Hematopoietic multipotent progenitor cell (in vitro differentiated cells): ENCODE measurements around the gene SLC22A23. TPM values are rescaled to one million over a fixed set of nuclear protein-coding genes. Genes with fewer than 3 reads are reported as not detected.
"Not testable (repeated sequence)": the region's sequence is repeated elsewhere in the genome, so short reads cannot be mapped to it uniquely, and the experiment has no call there.

Source experiments
- DNase-seq, 3 donors: peaks; one replicate each; pipeline ENCODE4 v3.0.0-alpha.2; 2011 to 2015; ENCODE audit warnings: low read depth in 2 of 3, low spot score in 2 of 3
- total RNA-seq: library from RNA; depleted of rRNA; stranded (reverse); fragments of >200 nt; gene quantifications from one replicate; pipeline ENCODE4 v1.2.3, GENCODE V29; 2012

SLC22A23 gene
- total RNA-seq, 1 donor: 0.81 TPM

- no peak for DNase-seq
Observed at GRCh38 chr6:3389390-3390167, 67.3 kb downstream of the SLC22A23 start.

GRCh38 chr6:3388786-3389185 lies 68.1 kb downstream of the SLC22A23 start:
- DNase-seq: no peak

DNA sequence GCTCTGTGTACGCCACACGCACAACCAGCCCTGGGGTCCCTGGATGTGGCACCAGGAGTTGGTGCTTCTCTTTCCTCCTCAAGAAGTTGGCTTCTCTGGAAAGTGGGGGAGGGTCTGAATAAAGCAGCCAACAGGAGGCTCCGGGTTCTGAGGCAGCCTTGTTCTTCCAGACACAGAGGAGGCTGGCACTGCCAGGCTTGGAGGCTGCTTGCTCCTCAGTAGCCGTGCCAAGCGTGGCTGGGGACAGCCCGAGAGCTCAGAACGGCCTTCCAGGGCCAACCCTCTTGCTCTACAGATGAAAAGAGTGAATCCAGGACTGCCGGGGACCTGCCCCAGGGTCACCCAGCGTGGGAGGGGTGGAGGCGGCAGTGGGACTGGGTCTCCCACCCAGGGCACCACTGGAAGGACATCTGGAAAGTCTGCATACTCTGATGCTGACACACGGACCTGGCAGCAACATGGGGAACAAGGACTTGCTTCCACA lies 70.4 kb downstream of the SLC22A23 start:
- DNase-seq: no peak

GRCh38 chr6:3385660-3386151 lies 71.1 kb downstream of the SLC22A23 start:
- no peak for DNase-seq

GRCh38 chr6:3385181-3385580 lies 71.7 kb downstream of the SLC22A23 start:
- DNase-seq: not testable (repeated sequence)

- DNase-seq: no peak
Observed at GRCh38 chr6:3384241-3385143, 72.4 kb downstream of the SLC22A23 start.

- peak in 1 of 3 donors; percentile 18 for DNase-seq
Observed at GRCh38 chr6:3383525-3383924, 73.3 kb downstream of the SLC22A23 start.

DNA sequence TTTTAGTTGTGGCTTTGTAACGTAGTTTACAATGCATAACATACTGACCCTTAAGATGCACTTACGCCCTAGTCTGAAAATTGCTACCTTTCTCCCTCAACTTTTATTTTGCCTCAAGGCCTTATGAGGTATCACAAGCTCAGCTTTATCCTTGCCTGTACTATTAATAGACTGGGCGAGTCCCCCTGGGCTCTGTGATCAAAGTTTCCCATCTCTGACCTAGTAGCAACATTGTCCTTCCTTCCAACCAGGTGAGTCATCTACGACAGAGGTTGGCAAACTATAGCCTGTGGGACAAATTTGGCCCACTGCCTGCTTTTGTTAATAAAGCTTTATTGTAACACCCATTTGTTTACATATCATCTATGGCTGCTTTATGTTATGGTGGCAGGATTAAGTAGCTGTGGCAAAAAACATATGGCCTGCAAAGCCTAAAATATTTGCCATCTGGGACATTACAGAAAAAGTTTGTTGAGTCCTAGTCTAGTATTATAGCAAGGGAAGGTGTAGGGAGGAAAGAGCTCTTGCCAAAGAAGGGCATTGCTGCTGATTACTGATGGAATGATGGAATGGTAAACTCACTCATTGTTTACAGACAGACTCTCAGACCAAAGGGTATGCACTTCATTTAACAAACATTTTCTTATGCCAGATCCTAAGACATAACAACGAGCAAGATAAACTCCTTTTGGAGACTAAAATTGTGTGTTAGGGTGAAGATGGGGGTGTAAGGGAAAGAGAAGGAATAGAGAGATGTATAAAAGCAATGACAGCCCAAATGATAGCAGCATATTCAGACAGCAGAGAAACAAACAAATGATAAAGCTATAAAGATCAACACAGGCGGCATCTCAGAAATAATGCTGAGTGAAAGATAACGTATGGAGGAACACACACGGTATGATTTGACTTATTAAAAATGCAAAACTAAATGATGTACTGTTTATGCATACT lies 74.2 kb downstream of the SLC22A23 start:
- no peak for DNase-seq

- DNase-seq: no peak
Observed at GRCh38 chr6:3381233-3381921, 75.5 kb downstream of the SLC22A23 start.

DNA sequence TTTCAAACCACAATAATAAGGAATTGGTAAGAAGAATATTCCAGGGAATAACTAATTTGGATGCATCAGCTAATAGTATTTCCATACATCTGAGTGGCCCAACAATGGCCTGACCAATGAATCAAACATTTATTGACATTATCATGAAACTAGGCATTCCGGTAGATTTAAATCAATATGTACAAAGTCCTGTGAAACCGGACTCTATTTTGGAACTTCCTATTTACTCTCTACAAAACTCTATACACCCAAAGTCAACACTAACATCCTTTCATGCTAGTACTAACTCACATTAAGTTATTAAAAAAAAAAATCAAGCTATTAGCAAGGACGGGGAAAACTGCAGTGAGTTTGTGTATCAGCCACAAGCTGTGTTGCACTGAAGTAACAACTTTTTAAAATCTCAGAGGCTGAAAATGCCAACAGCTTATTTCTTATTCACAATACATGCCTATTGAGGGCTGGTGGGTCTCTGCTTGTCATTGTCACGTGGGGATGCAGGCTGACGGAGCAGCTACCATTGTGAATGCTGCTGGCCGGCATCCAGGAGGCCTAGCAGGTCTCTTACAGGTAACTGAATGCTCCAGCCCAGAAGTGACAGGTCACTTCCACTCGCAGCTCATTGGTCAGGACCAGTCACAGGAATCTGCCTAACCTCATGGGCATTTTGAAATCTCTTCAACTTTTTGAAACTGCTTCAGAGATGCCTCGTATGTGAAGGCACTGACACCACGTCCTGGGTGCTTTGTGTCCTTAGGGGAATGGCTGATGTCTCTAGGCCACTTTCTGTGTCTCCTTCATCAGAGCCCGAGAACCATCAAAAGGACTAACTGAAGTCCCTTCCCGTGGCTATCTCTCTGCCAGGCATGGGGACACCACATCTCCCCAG lies 76.3 kb downstream of the SLC22A23 start:
- DNase-seq: no peak

GRCh38 chr6:3379482-3380060 lies 77.3 kb downstream of the SLC22A23 start:
- no peak for DNase-seq

- DNase-seq: not testable (repeated sequence)
Observed at GRCh38 chr6:3378808-3379207, 78.0 kb downstream of the SLC22A23 start.

DNA sequence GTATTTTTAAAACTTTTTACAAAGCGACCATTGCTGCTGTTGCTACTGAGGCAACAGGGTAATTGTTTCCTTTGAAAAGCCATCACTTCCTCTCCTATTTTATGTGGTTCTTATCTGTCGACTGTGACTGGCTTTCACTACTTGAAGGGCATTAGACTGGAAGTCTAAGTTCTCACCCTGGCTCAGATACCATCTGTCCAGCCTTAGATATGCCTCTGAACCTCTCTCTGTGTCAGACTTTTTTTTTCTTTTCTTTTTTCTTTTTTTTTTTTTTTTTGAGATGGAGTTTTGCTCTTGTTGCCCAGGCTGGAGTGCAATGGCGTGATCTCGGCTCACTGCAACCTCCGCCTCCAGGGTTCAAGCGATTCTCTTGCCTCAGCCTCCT lies 78.5 kb downstream of the SLC22A23 start:
- DNase-seq: peak in 2 of 3 donors; percentile 41 to 83

- DNase-seq: no peak
Observed at GRCh38 chr6:3377536-3378397, 79.1 kb downstream of the SLC22A23 start.

DNA sequence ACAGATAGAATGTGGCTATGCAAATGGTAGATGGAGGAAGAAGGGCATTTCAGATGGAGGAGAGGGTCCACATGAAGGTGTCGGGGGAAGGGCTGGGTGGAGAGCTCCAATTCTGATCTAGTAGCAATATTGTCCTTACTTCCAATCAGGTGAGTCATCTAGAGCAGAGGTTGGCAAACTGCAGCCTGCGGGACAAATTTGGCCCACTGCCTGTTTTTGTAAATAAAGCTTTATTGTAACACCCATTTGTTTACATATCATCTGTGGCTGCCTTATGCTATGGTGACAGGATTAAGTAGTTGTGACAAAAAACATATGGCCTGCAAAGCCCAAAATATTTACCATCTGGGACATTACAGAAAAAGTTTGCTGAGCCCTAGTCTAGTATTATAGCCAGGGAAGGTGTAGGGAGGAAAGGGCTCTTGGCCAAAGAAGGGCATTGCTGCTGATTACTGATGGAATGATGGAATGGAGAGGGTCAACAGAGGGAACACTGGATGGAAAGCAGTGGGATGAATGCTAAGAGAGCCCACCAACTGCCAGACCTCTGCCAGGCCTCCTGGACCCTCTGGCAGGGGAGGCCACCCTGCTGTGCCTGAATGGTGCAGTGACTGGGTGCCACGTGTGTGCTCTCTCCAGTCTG lies 79.8 kb downstream of the SLC22A23 start:
- DNase-seq: no peak

DNA sequence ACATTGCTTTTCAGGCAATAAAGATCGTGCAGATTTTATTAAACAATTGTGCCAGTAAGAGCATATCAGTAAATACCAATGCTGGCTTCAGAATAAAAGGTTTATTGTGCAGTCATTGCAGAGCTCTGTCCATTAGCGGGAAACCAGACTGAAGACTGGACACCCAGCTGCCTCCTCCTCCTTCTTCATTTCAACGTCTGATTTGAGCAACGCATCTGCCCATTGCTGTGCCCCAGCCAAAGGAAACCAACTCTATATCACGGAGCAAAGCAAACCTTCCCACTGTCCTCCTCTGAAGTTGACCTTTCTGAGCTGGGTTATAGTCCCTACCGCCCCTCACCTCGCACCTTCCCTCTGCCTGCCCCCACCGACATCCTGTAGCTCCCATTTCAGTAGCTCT lies 80.8 kb downstream of the SLC22A23 start:
- DNase-seq: no peak
